ENCODE data around the gene NT5DC3.

DNA sequence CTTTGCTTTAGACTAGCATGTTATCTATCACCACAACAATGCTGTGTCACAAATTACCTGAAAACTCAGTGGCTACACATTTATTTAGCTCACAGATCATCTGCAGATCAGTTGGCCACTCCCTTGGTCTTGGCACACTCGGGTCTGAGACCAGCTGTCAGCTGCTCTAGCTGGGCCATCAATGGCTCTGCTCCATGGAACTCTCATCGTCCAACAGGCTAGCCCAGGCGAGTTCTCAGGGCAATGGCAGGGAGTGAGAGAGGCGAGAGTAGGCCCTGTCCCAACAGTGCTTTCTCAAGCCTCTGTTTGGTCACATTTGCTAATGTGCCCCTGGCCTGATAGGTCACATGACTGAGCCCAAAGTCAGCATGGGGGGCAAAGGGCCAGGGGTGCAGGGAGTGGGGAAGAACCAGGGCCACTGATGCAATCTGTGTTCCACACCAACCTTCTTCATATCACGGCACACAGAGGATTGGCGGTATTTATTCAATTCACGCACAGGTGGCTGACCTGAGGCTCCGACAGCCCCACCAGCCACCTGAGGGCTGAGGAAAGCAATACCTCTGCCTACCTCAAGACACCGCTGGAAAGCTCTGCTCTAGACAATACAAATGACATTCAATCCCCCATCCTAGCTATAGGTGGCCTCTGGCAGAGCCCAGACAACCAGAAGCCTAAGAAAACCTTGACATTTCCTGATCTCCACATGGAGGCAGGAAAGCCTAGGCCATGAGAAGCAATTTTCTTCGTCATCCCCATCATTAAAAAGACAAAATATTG is 82.5 kb downstream of the NT5DC3 start:
- TF ChIP-seq, protein P1, sequence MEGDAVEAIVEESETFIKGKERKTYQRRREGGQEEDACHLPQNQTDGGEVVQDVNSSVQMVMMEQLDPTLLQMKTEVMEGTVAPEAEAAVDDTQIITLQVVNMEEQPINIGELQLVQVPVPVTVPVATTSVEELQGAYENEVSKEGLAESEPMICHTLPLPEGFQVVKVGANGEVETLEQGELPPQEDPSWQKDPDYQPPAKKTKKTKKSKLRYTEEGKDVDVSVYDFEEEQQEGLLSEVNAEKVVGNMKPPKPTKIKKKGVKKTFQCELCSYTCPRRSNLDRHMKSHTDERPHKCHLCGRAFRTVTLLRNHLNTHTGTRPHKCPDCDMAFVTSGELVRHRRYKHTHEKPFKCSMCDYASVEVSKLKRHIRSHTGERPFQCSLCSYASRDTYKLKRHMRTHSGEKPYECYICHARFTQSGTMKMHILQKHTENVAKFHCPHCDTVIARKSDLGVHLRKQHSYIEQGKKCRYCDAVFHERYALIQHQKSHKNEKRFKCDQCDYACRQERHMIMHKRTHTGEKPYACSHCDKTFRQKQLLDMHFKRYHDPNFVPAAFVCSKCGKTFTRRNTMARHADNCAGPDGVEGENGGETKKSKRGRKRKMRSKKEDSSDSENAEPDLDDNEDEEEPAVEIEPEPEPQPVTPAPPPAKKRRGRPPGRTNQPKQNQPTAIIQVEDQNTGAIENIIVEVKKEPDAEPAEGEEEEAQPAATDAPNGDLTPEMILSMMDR (IDR thresholded peaks at IDR 0.05; ENCODE audit: low read length), result no peak
- no peak for TF ChIP-seq EZH2 (IDR thresholded peaks at IDR 0.05; ENCODE audit: borderline replicate concordance, low read length)

Data from OCI-LY1 (cell line).